ENCODE measurements around the gene MASP2.

- no peak for TF ChIP-seq CTCF (IDR thresholded peaks at IDR 0.05)
- no peak for TF ChIP-seq POLR2A (IDR thresholded peaks at IDR 0.05)
Measured at GRCh38 chr1:11070876-11071275, 23.8 kb upstream of the MASP2 start.
